Measurements from ENCODE around the gene ZNF667. TPM values are rescaled to one million over a fixed set of nuclear protein-coding genes. Genes with fewer than 3 reads are reported as not detected.
A peak's percentile ranks its signal among the peaks of the same experiment; 100 is the strongest.

ZNF667 gene
- total RNA-seq: under 1 TPM; 0.17 to 0.40 TPM

DNA sequence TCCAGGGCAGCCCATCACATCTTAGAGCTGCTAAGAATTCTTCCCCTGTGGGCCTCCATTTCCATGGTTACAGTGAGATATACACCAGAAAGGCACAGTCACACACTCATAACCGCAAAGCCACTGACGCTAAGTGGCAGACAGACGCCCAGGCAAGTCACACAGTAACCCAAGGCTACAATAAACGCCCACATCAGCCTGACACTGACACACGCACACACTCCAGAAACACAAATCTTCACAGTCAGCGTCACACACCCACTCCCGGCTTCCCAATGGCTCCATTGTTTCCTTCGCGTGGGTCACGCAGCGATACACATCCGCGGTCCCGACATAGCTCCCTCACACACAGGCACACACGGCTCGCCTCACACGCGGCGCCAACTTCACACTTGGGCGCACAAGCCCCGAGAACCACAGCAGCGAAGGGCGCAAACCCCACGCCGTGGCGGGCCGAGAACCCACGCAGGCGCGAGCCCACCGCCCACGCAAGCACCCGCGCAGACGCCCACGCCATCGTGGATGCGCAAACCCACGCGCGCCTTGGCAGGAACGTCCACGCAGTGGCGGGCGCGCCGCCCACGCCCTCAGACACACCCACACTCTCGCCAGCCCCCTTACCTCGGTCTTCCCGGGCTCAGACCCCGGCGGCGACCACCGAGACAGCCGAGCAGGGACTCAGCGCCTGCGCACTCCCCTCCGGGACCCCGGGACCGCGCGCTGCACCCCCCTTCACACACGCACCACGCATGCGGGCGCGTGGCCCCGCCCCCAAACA lies at the start of gene ZNF667:
Gene ZNF667 (minus strand): TSS at position 695 of the 778 bp plus-strand sequence. CDS start 14,975 bp downstream, outside the sequence.
- Mint-ChIP-seq H3K27ac (peak within 1 kb of the TSS in 1 of 2 donors; percentile 13), H3K27me3 (peaks cover 0 to 12% of the 10 kb centered on the region in 2 donors), H3K4me3 (peak within 1 kb of the TSS; percentile 85), H3K4me1 (ENCODE audit: low read depth in 2 of 2) (peaks cover 14 to 20% of the 10 kb centered on the region in 2 donors), H3K9me3 (peaks cover 36% of the 10 kb centered on the region), H3K36me3 (peaks cover 44% of the 10 kb centered on the region)
- DNase-seq (ENCODE audit: low spot score) (no peak), ATAC-seq (no peak)

DNA sequence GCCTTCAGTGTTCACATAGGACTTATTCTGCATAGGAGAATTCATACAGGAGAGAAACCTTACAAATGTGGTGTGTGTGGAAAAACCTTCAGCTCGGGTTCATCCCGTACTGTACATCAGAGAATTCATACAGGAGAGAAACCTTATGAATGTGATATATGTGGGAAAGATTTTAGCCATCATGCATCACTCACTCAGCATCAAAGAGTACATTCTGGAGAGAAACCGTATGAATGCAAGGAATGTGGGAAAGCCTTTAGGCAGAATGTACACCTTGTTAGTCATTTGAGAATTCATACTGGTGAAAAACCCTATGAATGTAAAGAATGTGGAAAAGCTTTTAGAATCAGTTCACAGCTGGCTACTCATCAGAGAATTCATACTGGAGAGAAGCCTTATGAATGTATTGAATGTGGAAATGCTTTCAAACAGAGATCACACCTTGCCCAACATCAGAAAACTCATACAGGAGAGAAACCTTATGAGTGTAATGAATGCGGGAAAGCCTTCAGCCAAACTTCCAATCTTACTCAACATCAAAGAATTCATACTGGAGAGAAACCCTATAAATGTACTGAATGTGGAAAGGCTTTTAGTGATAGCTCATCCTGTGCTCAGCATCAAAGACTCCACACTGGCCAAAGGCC lies 48.2 kb upstream of the ZNF667 start:
- H3K27me3 Mint-ChIP-seq: no peaks in the 10 kb centered on the region
- DNase-seq (ENCODE audit: low spot score) (no peak), ATAC-seq (no peak)
- no peak overlapping the region for H3K27ac Mint-ChIP-seq
- no peak overlapping the region for H3K4me3 Mint-ChIP-seq
- H3K9me3 Mint-ChIP-seq: peaks cover 43% of the 10 kb centered on the region
- H3K4me1 Mint-ChIP-seq (ENCODE audit: low read depth in 2 of 2): no peaks in the 10 kb centered on the region
- H3K36me3 Mint-ChIP-seq: peaks cover 60% of the 10 kb centered on the region

DNA sequence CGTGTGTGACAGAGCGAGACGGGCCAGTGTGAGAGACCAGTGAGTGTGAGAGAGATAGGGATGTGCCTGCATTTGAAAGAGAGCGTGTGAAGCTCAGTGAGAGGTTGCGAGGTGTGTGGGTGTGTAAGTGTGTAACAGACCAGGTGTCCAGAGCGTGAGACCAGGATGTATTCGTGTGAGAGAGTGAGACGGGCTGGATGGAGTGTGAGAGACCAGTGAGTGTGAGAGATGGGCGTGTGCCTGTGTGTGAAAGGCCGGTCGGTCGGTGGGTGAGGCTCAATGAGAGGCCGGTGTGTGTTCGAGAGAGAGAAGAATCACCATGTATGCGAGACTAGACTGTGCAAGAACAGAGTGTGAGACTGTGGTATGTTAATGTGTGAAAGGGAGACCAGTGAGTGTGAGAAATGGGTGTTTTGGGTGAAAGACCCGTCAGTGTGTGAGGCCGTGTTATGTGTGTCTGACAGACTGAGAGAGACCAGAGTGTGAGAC lies 31.2 kb upstream of the ZNF667 start:
- peaks cover 0 to 8% of the 10 kb centered on the region in 2 donors for H3K4me1 Mint-ChIP-seq (ENCODE audit: low read depth in 2 of 2)
- DNase-seq (ENCODE audit: low spot score) (no peak), ATAC-seq (no peak)
- no peak overlapping the region for H3K27ac Mint-ChIP-seq
- H3K9me3 Mint-ChIP-seq: no peaks in the 10 kb centered on the region
- H3K27me3 Mint-ChIP-seq: no peaks in the 10 kb centered on the region
- H3K36me3 Mint-ChIP-seq: peaks cover 15% of the 10 kb centered on the region
- no peak overlapping the region for H3K4me3 Mint-ChIP-seq

DNA sequence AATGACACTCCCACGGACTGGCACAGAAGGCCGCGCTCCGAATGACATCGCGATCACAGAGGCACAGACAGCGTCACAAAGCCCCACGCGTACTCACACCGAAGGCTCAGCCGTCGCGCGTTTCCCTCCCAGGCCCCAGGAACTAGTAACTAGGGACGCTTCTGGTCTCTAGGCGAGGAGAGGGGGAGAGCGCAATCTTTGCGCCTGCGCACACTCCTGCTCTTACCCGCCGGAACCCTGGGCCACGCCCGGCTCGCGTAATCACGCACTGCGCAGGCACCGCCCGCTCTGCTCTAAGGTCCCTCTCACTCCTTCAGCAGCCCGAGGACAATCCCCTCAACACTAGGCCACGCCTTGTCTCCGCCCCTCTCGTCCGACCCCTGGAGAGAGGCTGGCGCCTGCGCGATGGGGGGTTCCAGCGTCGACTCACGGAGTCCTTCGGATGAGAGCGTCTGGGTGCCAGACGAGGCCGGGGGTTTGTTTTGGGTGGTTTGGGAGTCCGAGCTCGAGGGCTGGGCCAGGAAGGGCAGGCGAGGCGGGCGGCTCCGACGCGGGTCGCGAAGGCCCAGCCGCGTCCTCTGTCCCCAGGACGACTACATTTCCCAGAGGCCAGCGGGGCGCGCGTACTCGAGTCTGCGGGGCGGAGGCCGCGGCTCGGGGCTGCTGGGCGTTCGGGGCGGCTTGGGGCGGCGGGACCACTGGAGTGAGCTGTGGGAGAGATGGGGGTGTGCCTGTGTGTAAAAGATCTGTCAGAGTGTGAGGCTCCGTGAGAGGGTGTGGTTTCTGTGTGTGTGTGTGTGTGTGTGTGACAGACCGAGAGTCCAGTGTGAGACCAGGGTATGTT lies 30.5 kb upstream of the ZNF667 start, which contains the start of gene ZNF471:
Gene ZNF471 (plus strand): TSS at position 410 of the 844 bp plus-strand sequence. CDS start 3,717 bp downstream, outside the sequence.
- ATAC-seq (peak; percentile 96 to 99), DNase-seq (ENCODE audit: low spot score) (peak; percentile 84)
- no peak within 1 kb of the TSS for H3K4me3 Mint-ChIP-seq
- no peak within 1 kb of the TSS for H3K27ac Mint-ChIP-seq
- peaks cover 0 to 8% of the 10 kb centered on the region in 2 donors for H3K4me1 Mint-ChIP-seq (ENCODE audit: low read depth in 2 of 2)
- peaks cover 1% of the 10 kb centered on the region for H3K9me3 Mint-ChIP-seq
- peaks cover 15% of the 10 kb centered on the region for H3K36me3 Mint-ChIP-seq
- no peaks in the 10 kb centered on the region for H3K27me3 Mint-ChIP-seq

DNA sequence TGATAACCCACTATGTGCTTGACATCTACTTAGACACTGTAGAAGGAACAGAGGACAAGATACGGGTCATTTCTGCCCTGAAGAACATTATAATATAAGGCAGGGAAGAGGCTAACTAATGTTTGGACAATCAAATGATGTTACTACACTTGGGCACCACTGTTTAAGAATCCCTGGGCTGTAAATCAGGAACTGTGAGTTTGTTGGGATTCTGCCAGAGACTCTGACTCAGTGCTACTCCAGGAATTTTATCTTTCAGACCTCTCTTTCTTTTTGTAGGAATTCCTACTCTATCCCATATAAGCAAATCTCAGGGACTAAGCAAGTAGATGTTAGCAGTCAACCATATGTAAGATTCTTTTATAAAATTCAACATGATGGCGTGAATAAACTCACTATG lies 27.4 kb upstream of the ZNF667 start:
- Mint-ChIP-seq H3K27ac (no peak overlapping the region), H3K36me3 (peaks cover 24% of the 10 kb centered on the region)
- ATAC-seq: no peak

DNA sequence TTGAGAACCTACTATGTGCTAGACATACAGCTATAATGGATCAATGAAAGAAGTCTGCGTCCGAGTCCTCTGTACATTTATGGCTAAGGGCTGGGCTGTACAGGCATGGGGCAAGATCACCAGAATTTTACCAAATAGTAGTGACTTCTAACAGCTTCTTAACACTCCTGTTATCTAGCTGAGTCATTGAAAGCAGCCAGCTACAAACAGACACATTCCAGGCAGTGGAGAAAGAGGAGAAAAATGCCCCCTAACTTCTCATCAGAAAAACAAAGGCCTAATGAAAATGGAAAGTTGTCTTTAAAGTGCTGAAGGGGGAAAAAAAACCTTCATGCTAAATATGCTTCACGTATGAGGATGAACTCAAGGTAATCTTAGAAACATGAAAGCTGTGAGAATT lies 14.3 kb upstream of the ZNF667 start:
- DNase-seq (ENCODE audit: low spot score) (no peak), ATAC-seq (no peak)
- Mint-ChIP-seq H3K4me3 (no peak overlapping the region), H3K9me3 (peaks cover 44% of the 10 kb centered on the region), H3K36me3 (peaks cover 40% of the 10 kb centered on the region), H3K27ac (no peak overlapping the region), H3K27me3 (no peaks in the 10 kb centered on the region), H3K4me1 (ENCODE audit: low read depth in 2 of 2) (no peaks in the 10 kb centered on the region)

More for the DNA sequence above, 27.4 kb upstream of the ZNF667 start:
- peaks cover 0 to 8% of the 10 kb centered on the region in 2 donors for H3K4me1 Mint-ChIP-seq (ENCODE audit: low read depth in 2 of 2)
- H3K9me3 Mint-ChIP-seq: peaks cover 15% of the 10 kb centered on the region
- no peak for DNase-seq (ENCODE audit: low spot score)
- H3K27me3 Mint-ChIP-seq: no peaks in the 10 kb centered on the region
- H3K4me3 Mint-ChIP-seq: no peak overlapping the region

DNA sequence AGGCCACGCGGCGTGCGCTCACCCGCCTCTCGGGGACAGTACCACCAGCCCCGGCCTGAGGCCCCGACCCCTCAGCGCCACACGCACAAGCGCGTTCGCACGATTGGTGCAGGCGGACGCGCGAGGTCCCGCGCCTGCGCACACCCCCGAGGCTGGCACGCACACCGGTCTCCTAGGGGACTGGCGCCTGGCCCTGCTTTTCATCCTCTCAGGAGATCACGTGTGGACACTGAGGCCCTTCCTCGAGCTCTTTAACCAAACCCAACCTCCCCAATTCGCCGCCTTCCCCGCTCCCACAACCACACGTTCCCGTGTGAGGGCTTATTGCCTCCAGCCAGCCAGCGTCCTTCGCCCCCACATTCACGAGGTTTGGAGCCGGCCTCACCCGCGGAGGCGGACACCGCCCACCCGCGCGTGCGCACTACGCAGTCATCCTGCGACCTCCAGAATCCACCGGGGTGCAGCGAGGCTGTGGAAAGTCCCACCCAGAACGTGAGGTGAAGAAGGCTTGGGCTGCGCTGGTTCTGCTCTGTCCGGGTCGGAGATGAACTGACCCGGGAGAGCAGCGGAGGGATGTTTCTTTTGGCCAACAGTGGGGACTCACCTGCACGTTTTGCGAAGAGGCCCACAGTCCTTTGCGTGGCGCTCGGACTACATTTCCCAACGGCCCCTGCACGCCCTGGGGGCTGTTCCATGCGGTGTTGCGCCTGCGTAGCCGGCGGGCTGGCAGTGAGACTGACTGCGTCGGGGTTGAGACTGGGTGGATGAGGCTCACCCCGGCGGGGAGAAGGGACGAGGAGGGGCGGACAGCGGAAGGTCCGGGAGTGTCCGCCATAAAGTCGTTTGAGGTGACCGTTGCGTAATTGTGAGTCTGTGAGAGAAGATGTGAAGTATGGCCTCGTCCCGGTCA lies 539 bp upstream of the ZNF667 start:
- Mint-ChIP-seq H3K9me3 (peaks cover 31% of the 10 kb centered on the region), H3K27me3 (peaks cover 0 to 12% of the 10 kb centered on the region in 2 donors), H3K4me3 (peak overlapping the region; percentile 85), H3K4me1 (ENCODE audit: low read depth in 2 of 2) (peaks cover 14 to 20% of the 10 kb centered on the region in 2 donors), H3K36me3 (peaks cover 38% of the 10 kb centered on the region), H3K27ac (no peak overlapping the region)
- DNase-seq (ENCODE audit: low spot score) (peak; percentile 68), ATAC-seq (peak; percentile 69 to 85)

DNA sequence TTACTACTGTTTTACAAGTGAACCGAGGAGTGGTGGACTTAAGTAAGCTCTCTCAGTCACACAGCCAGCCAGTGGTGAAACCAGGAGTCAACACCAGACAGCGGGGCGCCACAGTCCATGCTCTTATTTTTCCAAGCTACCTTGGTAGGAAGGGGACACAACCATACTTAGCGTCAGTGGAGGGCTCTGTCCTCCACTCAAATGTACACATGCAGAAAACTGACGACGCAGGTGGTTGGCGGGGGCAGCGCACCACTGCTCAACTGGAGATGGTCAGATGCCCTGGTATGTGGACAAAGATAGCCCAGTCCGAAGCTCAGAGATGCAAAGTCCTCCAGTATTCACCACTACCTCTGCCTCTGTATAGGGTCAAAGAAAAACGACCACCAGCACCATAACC lies 1.1 kb downstream of the ZNF667 start:
- H3K4me3 Mint-ChIP-seq: no peak overlapping the region
- peaks cover 14 to 20% of the 10 kb centered on the region in 2 donors for H3K4me1 Mint-ChIP-seq (ENCODE audit: low read depth in 2 of 2)
- peaks cover 44% of the 10 kb centered on the region for H3K36me3 Mint-ChIP-seq
- no peak overlapping the region for H3K27ac Mint-ChIP-seq
- ATAC-seq (no peak), DNase-seq (ENCODE audit: low spot score) (no peak)
- H3K27me3 Mint-ChIP-seq: peaks cover 0 to 12% of the 10 kb centered on the region in 2 donors
- H3K9me3 Mint-ChIP-seq: peaks cover 32% of the 10 kb centered on the region

DNA sequence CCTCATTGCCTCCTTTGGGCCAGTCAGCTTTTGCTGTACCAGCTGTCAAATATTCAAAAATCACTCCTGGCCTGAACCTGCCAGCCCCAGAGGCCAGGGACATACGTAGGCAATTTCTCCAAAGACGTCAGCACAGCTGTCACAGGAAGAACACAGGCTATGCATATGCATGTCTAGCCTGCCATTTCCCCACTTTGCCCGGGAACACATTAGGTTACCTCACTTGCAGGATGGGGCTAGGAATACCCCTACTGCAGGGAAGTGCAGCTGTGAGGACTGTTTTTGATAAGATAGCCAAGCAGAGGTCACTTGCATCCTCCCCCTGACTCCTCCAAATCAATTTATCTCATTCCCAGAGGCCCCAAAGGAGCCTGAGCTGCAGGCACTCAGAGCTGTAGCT lies 2.8 kb downstream of the ZNF667 start:
- H3K4me3 Mint-ChIP-seq: no peak overlapping the region
- peaks cover 30% of the 10 kb centered on the region for H3K9me3 Mint-ChIP-seq
- ATAC-seq (no peak), DNase-seq (ENCODE audit: low spot score) (no peak)
- peaks cover 37% of the 10 kb centered on the region for H3K36me3 Mint-ChIP-seq
- peaks cover 14 to 20% of the 10 kb centered on the region in 2 donors for H3K4me1 Mint-ChIP-seq (ENCODE audit: low read depth in 2 of 2)
- peaks cover 0 to 12% of the 10 kb centered on the region in 2 donors for H3K27me3 Mint-ChIP-seq
- no peak overlapping the region for H3K27ac Mint-ChIP-seq

DNA sequence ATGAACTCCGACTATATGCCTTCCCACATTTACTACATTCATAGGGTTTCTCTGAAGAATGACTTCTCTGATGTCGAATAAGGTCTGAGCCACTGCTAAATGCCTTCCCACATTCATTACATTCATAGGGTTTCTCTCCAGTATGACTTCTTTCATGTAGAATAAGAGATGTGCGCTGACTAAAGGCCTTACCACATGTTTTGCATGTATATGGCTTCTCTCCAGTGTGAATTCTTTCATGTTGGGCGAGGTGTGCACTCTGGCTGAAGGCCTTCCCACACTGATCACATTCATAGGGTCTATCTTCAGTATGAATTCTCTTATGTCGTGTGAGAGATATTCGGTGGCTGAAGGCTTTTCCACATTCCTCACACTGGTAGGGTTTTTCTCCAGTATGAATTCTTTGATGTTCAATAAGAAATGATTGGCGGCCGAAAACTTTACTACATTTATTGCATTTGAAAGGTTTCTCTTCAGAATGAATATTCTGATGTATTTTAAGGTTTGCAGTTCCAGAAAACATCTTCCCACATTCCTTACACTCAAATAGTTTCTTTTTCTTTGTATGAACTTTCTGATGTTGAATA lies 35.8 kb downstream of the ZNF667 start:
- DNase-seq (ENCODE audit: low spot score) (no peak), ATAC-seq (no peak)
- H3K27ac Mint-ChIP-seq: no peak overlapping the region
- H3K27me3 Mint-ChIP-seq: no peaks in the 10 kb centered on the region
- H3K36me3 Mint-ChIP-seq: peaks cover 53% of the 10 kb centered on the region
- no peaks in the 10 kb centered on the region for H3K4me1 Mint-ChIP-seq (ENCODE audit: low read depth in 2 of 2)
- peaks cover 39% of the 10 kb centered on the region for H3K9me3 Mint-ChIP-seq
- H3K4me3 Mint-ChIP-seq: no peak overlapping the region

DNA sequence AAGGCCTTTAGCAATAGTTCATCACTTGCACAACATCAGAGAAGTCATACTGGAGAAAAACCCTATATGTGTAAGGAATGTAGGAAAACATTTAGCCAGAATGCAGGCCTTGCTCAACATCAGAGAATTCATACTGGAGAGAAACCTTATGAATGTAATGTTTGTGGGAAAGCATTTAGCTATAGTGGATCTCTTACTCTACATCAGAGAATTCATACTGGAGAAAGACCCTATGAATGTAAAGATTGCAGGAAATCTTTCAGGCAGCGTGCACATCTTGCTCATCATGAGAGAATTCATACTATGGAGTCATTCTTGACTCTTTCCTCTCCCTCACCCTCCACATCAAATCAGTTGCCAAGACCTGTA lies 53.2 kb downstream of the ZNF667 start:
- Mint-ChIP-seq H3K27ac (no peak overlapping the region), H3K36me3 (peaks cover 80% of the 10 kb centered on the region), H3K27me3 (no peaks in the 10 kb centered on the region), H3K9me3 (peaks cover 28% of the 10 kb centered on the region), H3K4me3 (no peak overlapping the region), H3K4me1 (ENCODE audit: low read depth in 2 of 2) (no peaks in the 10 kb centered on the region)
- ATAC-seq: no peak
- DNase-seq (ENCODE audit: low spot score): no peak

DNA sequence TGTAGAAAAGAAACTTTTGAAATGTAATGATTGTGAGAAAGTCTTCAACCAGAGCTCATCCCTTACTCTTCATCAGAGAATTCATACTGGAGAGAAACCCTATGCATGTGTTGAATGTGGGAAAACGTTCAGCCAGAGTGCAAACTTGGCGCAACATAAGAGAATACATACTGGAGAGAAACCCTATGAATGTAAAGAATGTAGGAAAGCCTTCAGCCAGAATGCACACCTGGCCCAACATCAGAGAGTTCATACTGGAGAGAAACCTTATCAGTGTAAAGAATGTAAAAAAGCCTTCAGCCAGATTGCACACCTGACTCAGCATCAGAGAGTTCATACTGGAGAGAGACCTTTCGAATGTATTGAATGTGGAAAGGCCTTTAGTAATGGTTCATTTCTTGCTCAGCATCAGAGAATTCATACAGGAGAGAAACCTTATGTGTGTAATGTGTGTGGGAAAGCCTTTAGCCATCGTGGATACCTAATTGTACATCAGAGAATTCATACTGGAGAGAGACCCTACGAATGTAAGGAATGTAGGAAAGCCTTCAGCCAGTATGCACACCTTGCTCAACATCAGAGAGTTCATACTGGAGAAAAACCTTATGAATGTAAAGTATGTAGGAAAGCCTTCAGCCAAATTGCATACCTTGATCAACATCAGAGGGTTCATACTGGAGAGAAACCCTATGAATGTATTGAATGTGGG lies 53.7 kb downstream of the ZNF667 start:
- Mint-ChIP-seq H3K27ac (no peak overlapping the region), H3K9me3 (peaks cover 28% of the 10 kb centered on the region), H3K36me3 (peaks cover 85% of the 10 kb centered on the region), H3K4me1 (ENCODE audit: low read depth in 2 of 2) (no peaks in the 10 kb centered on the region), H3K4me3 (no peak overlapping the region), H3K27me3 (no peaks in the 10 kb centered on the region)
- DNase-seq (ENCODE audit: low spot score) (no peak), ATAC-seq (no peak)
